ENCODE measurements around the gene TTC7B. TPM values are rescaled to one million over a fixed set of nuclear protein-coding genes. Genes with fewer than 3 reads are reported as not detected.

TTC7B gene
- total RNA-seq, 1 donor from 2014 or later, result 6.1 TPM

- intact Hi-C loops (cut with micrococcal nuclease), result no loop called here
- no peak for DNase-seq (ENCODE audit: low spot score)
- no peaks in the 10 kb centered on the region for H3K36me3 Mint-ChIP-seq (ENCODE audit: low read depth)
- no peaks in the 10 kb centered on the region for H3K4me1 Mint-ChIP-seq (ENCODE audit: low read depth)
- H3K9me3 Mint-ChIP-seq, result no peaks in the 10 kb centered on the region
- peaks cover 14% of the 10 kb centered on the region for H3K27me3 Mint-ChIP-seq (ENCODE audit: low read depth)
- H3K27ac Mint-ChIP-seq, result no peak overlapping the region
- H3K4me3 Mint-ChIP-seq (ENCODE audit: low read depth), result no peak overlapping the region
Measured at GRCh38 chr14:90809530-90810312, 6.5 kb downstream of the TTC7B start.

DNA sequence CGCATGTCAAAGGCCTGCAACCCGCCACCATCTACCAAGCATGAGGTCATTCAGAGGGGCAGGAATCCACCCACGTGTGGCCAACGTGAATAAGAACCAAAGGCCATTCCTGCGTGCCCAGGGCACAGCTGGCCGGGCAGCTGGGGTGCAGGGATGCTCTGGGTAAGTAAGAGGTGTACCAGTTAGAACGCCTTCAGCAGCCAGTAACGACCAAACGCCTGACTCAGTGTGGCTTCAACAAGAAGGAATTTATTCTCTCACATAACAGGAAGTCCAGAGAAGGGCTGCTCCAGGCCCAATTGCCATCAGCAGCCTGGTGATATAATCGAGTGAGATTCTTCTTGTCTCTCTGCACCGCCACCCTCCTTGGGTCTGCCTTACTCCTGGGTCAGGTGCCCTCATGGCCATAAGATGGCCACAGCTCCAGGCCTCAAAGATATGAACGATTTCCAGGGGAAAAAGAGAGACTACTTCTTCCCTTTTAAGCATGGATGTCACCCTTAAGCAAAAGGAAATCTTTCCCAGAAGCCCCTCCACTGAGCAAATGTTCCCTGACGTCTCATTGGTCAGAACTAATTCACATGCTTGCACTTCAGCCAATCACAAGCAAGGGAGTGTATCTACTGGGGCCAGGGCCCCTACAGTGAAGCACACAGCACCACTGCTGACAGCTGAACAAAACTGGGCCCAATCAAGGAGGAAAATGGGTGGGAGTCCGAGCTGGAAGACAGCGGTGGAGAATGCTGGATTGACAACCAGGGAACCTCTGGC is 7.3 kb downstream of the TTC7B start:
- H3K27me3 Mint-ChIP-seq (ENCODE audit: low read depth), result peaks cover 10% of the 10 kb centered on the region
- no peaks in the 10 kb centered on the region for H3K4me1 Mint-ChIP-seq (ENCODE audit: low read depth)
- H3K9me3 Mint-ChIP-seq, result no peaks in the 10 kb centered on the region
- intact Hi-C loops (cut with micrococcal nuclease), result no loop called here
- no peaks in the 10 kb centered on the region for H3K36me3 Mint-ChIP-seq (ENCODE audit: low read depth)
- no peak for DNase-seq (ENCODE audit: low spot score)
- no peak overlapping the region for H3K27ac Mint-ChIP-seq
- H3K4me3 Mint-ChIP-seq (ENCODE audit: low read depth), result no peak overlapping the region

GRCh38 chr14:90807060-90807459 is 9.2 kb downstream of the TTC7B start:
- peaks cover 5% of the 10 kb centered on the region for H3K4me1 Mint-ChIP-seq (ENCODE audit: low read depth)
- DNase-seq (ENCODE audit: low spot score), result no peak
- H3K9me3 Mint-ChIP-seq, result no peaks in the 10 kb centered on the region
- no peak overlapping the region for H3K27ac Mint-ChIP-seq
- no peak overlapping the region for H3K4me3 Mint-ChIP-seq (ENCODE audit: low read depth)
- intact Hi-C loops (cut with micrococcal nuclease), result no loop called here
- no peaks in the 10 kb centered on the region for H3K27me3 Mint-ChIP-seq (ENCODE audit: low read depth)
- H3K36me3 Mint-ChIP-seq (ENCODE audit: low read depth), result no peaks in the 10 kb centered on the region

- Mint-ChIP-seq H3K9me3 (peaks cover 4% of the 10 kb centered on the region), H3K27me3 (ENCODE audit: low read depth) (no peaks in the 10 kb centered on the region), H3K4me3 (ENCODE audit: low read depth) (no peak overlapping the region), H3K4me1 (ENCODE audit: low read depth) (peaks cover 11% of the 10 kb centered on the region), H3K36me3 (ENCODE audit: low read depth) (no peaks in the 10 kb centered on the region), H3K27ac (no peak overlapping the region)
- DNase-seq (ENCODE audit: low spot score), result no peak
- intact Hi-C loops (cut with micrococcal nuclease), result no loop called here
Measured at GRCh38 chr14:90805662-90806540, 10.3 kb downstream of the TTC7B start.

- no peak overlapping the region for H3K4me3 Mint-ChIP-seq (ENCODE audit: low read depth)
- H3K4me1 Mint-ChIP-seq (ENCODE audit: low read depth), result peaks cover 11% of the 10 kb centered on the region
- intact Hi-C loops (cut with micrococcal nuclease), result no loop called here
Measured at GRCh38 chr14:90805084-90805391, 11.2 kb downstream of the TTC7B start.

GRCh38 chr14:90804292-90805083 is 11.7 kb downstream of the TTC7B start:
- H3K27ac Mint-ChIP-seq, result no peak overlapping the region
- DNase-seq (ENCODE audit: low spot score), result no peak
- intact Hi-C loops (cut with micrococcal nuclease), result no loop called here
- H3K4me1 Mint-ChIP-seq (ENCODE audit: low read depth), result peaks cover 11% of the 10 kb centered on the region
- no peaks in the 10 kb centered on the region for H3K27me3 Mint-ChIP-seq (ENCODE audit: low read depth)
- peaks cover 4% of the 10 kb centered on the region for H3K9me3 Mint-ChIP-seq
- H3K4me3 Mint-ChIP-seq (ENCODE audit: low read depth), result no peak overlapping the region
- no peaks in the 10 kb centered on the region for H3K36me3 Mint-ChIP-seq (ENCODE audit: low read depth)

More at GRCh38 chr14:90805084-90805391, 11.2 kb downstream of the TTC7B start:
- Mint-ChIP-seq H3K36me3 (ENCODE audit: low read depth) (no peaks in the 10 kb centered on the region), H3K9me3 (peaks cover 4% of the 10 kb centered on the region), H3K27ac (no peak overlapping the region), H3K27me3 (ENCODE audit: low read depth) (no peaks in the 10 kb centered on the region)
- DNase-seq (ENCODE audit: low spot score), result no peak

DNA sequence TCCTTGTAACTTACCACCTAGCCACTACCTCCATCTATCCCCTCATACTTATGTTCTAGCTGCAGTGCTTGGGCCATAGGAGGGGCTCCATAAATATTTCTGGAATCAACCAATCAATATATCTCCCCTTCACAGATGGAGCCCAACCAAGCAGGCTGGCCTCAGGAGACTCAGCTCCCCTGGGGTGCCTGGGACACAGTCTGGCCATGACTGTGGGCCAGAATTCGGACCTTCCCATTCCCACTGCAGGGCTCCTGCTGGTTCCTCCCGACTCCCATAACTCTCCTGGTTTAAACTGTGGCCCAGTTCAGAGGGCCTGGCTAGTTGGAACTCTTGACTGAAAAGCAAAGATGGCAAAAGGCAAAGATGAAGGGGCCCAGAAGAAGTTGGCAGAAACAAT is 13.0 kb downstream of the TTC7B start:
- H3K9me3 Mint-ChIP-seq, result peaks cover 4% of the 10 kb centered on the region
- H3K27me3 Mint-ChIP-seq (ENCODE audit: low read depth), result no peaks in the 10 kb centered on the region
- no peaks in the 10 kb centered on the region for H3K36me3 Mint-ChIP-seq (ENCODE audit: low read depth)
- peaks cover 11% of the 10 kb centered on the region for H3K4me1 Mint-ChIP-seq (ENCODE audit: low read depth)
- intact Hi-C loops (cut with micrococcal nuclease), result no loop called here
- no peak overlapping the region for H3K4me3 Mint-ChIP-seq (ENCODE audit: low read depth)
- no peak overlapping the region for H3K27ac Mint-ChIP-seq
- no peak for DNase-seq (ENCODE audit: low spot score)

DNA sequence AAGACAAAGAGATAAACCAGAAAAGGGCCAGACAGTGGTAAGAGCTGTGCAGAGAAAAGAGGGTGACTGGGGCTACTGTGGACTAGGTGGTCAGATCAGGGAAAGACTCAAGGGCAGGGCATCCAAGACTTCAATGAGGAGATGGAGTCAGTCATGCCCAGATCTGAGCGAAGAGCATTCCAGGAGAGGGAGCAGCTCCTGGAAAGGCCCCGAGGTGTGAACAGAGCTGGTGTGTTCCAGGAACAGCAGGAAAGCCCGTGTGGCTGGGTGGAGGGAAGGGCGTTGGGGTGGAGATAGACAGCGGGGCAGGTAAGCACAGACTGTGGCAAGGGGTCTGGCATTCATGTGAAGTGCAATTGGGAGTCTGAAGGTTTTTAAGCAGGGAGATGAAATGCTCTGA is 16.8 kb downstream of the TTC7B start:
- H3K27me3 Mint-ChIP-seq (ENCODE audit: low read depth), result no peaks in the 10 kb centered on the region
- H3K36me3 Mint-ChIP-seq (ENCODE audit: low read depth), result no peaks in the 10 kb centered on the region
- H3K9me3 Mint-ChIP-seq, result peaks cover 4% of the 10 kb centered on the region
- no peak for DNase-seq (ENCODE audit: low spot score)
- no peak overlapping the region for H3K27ac Mint-ChIP-seq
- peaks cover 11% of the 10 kb centered on the region for H3K4me1 Mint-ChIP-seq (ENCODE audit: low read depth)
- intact Hi-C loops (cut with micrococcal nuclease), result no loop called here
- no peak overlapping the region for H3K4me3 Mint-ChIP-seq (ENCODE audit: low read depth)

- peaks cover 6% of the 10 kb centered on the region for H3K4me1 Mint-ChIP-seq (ENCODE audit: low read depth)
- H3K27ac Mint-ChIP-seq, result no peak overlapping the region
- DNase-seq (ENCODE audit: low spot score), result no peak
- no peak overlapping the region for H3K4me3 Mint-ChIP-seq (ENCODE audit: low read depth)
- no peaks in the 10 kb centered on the region for H3K27me3 Mint-ChIP-seq (ENCODE audit: low read depth)
- intact Hi-C loops (cut with micrococcal nuclease), result no loop called here
- H3K9me3 Mint-ChIP-seq, result peaks cover 4% of the 10 kb centered on the region
- no peaks in the 10 kb centered on the region for H3K36me3 Mint-ChIP-seq (ENCODE audit: low read depth)
Measured at GRCh38 chr14:90797919-90798318, 18.3 kb downstream of the TTC7B start.

- Mint-ChIP-seq H3K36me3 (ENCODE audit: low read depth) (no peaks in the 10 kb centered on the region), H3K4me1 (ENCODE audit: low read depth) (peaks cover 6% of the 10 kb centered on the region), H3K4me3 (ENCODE audit: low read depth) (no peak overlapping the region), H3K27ac (no peak overlapping the region), H3K9me3 (peaks cover 4% of the 10 kb centered on the region), H3K27me3 (ENCODE audit: low read depth) (no peaks in the 10 kb centered on the region)
- intact Hi-C loops (cut with micrococcal nuclease), result no loop called here
- no peak for DNase-seq (ENCODE audit: low spot score)
Measured at GRCh38 chr14:90797451-90797850, 18.8 kb downstream of the TTC7B start.

GRCh38 chr14:90796329-90796728 is 19.9 kb downstream of the TTC7B start:
- Mint-ChIP-seq H3K4me3 (ENCODE audit: low read depth) (no peak overlapping the region), H3K4me1 (ENCODE audit: low read depth) (peaks cover 3% of the 10 kb centered on the region), H3K27me3 (ENCODE audit: low read depth) (no peaks in the 10 kb centered on the region), H3K36me3 (ENCODE audit: low read depth) (no peaks in the 10 kb centered on the region), H3K9me3 (peaks cover 2% of the 10 kb centered on the region), H3K27ac (no peak overlapping the region)
- intact Hi-C loops (cut with micrococcal nuclease), result no loop called here
- DNase-seq (ENCODE audit: low spot score), result no peak

DNA sequence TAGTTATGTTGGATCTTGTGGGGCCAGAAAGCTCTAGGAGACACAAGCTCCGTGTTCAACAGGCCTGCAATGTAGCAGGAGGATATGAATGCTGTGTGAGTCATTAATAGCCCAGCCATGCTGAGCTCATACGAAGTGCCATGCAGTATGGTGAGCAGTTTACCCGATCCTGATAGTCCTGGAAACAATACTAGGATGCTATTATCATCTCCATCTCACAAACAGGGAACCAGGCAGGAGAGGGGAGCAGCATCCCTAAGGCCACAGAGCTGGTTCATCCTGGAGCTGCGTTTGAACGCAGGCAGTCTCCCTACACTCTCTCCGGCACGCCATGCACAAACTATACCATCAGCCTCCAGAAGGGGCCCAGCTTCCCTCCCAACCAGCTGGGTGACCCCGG is 20.5 kb downstream of the TTC7B start:
- Mint-ChIP-seq H3K4me3 (ENCODE audit: low read depth) (no peak overlapping the region), H3K4me1 (ENCODE audit: low read depth) (no peaks in the 10 kb centered on the region), H3K27me3 (ENCODE audit: low read depth) (no peaks in the 10 kb centered on the region), H3K9me3 (no peaks in the 10 kb centered on the region), H3K36me3 (ENCODE audit: low read depth) (no peaks in the 10 kb centered on the region), H3K27ac (no peak overlapping the region)
- DNase-seq (ENCODE audit: low spot score), result no peak
- intact Hi-C loops (cut with micrococcal nuclease), result no loop called here
